Left ventricle myocardium inferior (tissue), 1 donor: ENCODE data around the gene YARS1. TPM values are rescaled to one million over a fixed set of nuclear protein-coding genes. Genes with fewer than 3 reads are reported as not detected.

ENCODE experiments used
- DNase-seq: peaks from one replicate; pipeline ENCODE4 v3.0.0-alpha.2; 2020
- H3K27ac ChIP-seq: fragments of 200-600 bp; replicated peaks from 2 replicates; pipeline ENCODE4 v1.8.0; 2021
- H3K27me3 ChIP-seq: fragments of 200-600 bp; 2 replicates; pipeline ENCODE4 v1.8.0; 2021; ENCODE audit warnings: low read depth
- H3K36me3 ChIP-seq: fragments of 200-600 bp; 2 replicates; pipeline ENCODE4 v1.8.0; 2021
- H3K4me1 ChIP-seq: fragments of 200-600 bp; 2 replicates; pipeline ENCODE4 v1.8.0; 2021
- H3K4me3 ChIP-seq: fragments of 200-600 bp; 2 replicates; pipeline ENCODE4 v1.8.0; 2021; ENCODE audit warnings: mild to moderate bottlenecking, moderate library complexity
- H3K9me3 ChIP-seq: fragments of 200-600 bp; replicated peaks from 2 replicates; pipeline ENCODE4 v1.8.0; 2021
- intact Hi-C: fragments of 100-400 bp; cut with micrococcal nuclease; formaldehyde crosslinking; loops from one replicate; pipeline ENCODE4 v1.11.0; 2022
- total RNA-seq: library from RNA; stranded (reverse); fragmentation: NEBNext Ultra II Directional; extraction: Animal tissue kit (Norgen Biotek cat#: 25700); gene quantifications from one replicate; pipeline ENCODE4 v1.2.1, GENCODE V29; 2021
- TF ChIP-seq, protein P1 (sequence below): fragments of 200-600 bp; IDR thresholded peaks from 2 replicates; pipeline ENCODE4 v1.8.0; 2021; ENCODE audit warnings: antibody characterized with exemption, mild to moderate bottlenecking, borderline replicate concordance
- donor health status: DM: no; HTN: yes; CAD: no; lungs with severe emphysema.

YARS1 gene
- total RNA-seq, 1 donor from 2014 or later, result 35.5 TPM

GRCh38 chr1:32736812-32737791, 80.1 kb downstream of the YARS1 start:
- Histone ChIP-seq H3K27ac (no peak overlapping the region), H3K4me3 (no peak overlapping the region), H3K27me3 (no peaks in the 10 kb centered on the region), H3K36me3 (no peaks in the 10 kb centered on the region), H3K4me1 (peaks cover 13% of the 10 kb centered on the region), H3K9me3 (no peaks in the 10 kb centered on the region)
- intact Hi-C loops, result no loop called here
- TF ChIP-seq, protein P1, sequence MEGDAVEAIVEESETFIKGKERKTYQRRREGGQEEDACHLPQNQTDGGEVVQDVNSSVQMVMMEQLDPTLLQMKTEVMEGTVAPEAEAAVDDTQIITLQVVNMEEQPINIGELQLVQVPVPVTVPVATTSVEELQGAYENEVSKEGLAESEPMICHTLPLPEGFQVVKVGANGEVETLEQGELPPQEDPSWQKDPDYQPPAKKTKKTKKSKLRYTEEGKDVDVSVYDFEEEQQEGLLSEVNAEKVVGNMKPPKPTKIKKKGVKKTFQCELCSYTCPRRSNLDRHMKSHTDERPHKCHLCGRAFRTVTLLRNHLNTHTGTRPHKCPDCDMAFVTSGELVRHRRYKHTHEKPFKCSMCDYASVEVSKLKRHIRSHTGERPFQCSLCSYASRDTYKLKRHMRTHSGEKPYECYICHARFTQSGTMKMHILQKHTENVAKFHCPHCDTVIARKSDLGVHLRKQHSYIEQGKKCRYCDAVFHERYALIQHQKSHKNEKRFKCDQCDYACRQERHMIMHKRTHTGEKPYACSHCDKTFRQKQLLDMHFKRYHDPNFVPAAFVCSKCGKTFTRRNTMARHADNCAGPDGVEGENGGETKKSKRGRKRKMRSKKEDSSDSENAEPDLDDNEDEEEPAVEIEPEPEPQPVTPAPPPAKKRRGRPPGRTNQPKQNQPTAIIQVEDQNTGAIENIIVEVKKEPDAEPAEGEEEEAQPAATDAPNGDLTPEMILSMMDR, result no peak
- no peak for DNase-seq

- TF ChIP-seq, protein P1, result no peak
- Histone ChIP-seq H3K4me3 (no peak overlapping the region), H3K9me3 (no peaks in the 10 kb centered on the region), H3K36me3 (no peaks in the 10 kb centered on the region), H3K27me3 (no peaks in the 10 kb centered on the region), H3K27ac (no peak overlapping the region), H3K4me1 (no peaks in the 10 kb centered on the region)
- DNase-seq, result no peak
- intact Hi-C loops, result no loop called here
These were observed 83.4 kb downstream of the YARS1 start for GRCh38 chr1:32733582-32734321.

GRCh38 chr1:32729254-32730046, 87.7 kb downstream of the YARS1 start:
- no peaks in the 10 kb centered on the region for H3K27me3 ChIP-seq
- no peaks in the 10 kb centered on the region for H3K9me3 ChIP-seq
- H3K36me3 ChIP-seq, result no peaks in the 10 kb centered on the region
- TF ChIP-seq, protein P1, result no peak
- intact Hi-C loops, result no loop called here
- no peak overlapping the region for H3K27ac ChIP-seq
- H3K4me3 ChIP-seq, result no peak overlapping the region
- no peak for DNase-seq
- peaks cover 14% of the 10 kb centered on the region for H3K4me1 ChIP-seq

DNA sequence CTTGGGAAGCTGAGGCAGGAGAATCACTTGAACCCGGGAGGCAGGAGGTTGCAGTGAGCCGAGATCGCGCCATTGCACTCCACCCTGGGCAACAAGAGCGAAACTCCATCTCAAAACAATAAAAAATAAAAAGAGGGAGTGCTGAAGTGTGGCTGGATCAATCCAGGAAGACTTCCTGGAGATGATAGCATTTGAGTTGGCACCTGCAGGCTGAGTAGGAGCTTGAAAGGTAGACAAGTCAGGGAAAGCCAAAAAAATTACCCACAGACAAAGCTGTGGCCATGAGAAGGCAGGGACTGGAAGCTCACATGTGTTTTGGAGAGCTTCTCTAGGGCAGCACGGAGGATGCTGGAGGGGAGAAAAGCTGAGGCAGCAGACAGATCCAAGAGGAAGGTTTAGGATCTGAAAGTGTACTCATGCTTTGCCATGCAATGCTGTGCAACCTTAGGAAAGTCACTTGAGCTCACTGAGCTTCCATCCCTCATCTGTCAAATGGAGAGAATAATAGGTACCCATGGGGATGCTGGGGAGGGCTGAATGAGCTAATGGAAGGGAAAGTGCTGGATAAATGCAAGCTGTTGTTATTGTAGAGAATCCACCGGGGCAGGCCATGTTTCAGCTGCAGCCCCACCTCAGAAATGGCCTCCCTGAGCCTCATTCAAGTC, 88.6 kb downstream of the YARS1 start:
- no peaks in the 10 kb centered on the region for H3K36me3 ChIP-seq
- no peaks in the 10 kb centered on the region for H3K27me3 ChIP-seq
- H3K4me1 ChIP-seq, result peaks cover 15% of the 10 kb centered on the region
- TF ChIP-seq, protein P1, result no peak
- no peak overlapping the region for H3K4me3 ChIP-seq
- no peaks in the 10 kb centered on the region for H3K9me3 ChIP-seq
- no peak overlapping the region for H3K27ac ChIP-seq
- intact Hi-C loops, result no loop called here
- DNase-seq, result no peak
